ENCODE measurements around the gene GALNT9.
"Not testable (repeated sequence)": the region's sequence is repeated elsewhere in the genome, so short reads cannot be mapped to it uniquely, and the experiment has no call there.

Gene GALNT9

GRCh38 chr12:132275110-132275531, 54.3 kb downstream of the GALNT9 start:
- DNase-seq = peak; percentile 18
- in situ Hi-C loops (cut with MboI; ENCODE audit: low pct_unique_long_range_greater_than_20kb, low sequenced_read_pairs) = no loop called here

- in situ Hi-C loops (cut with MboI; ENCODE audit: low pct_unique_long_range_greater_than_20kb, low sequenced_read_pairs) = no loop called here
- no peak for DNase-seq
These were observed 55.4 kb downstream of the GALNT9 start for GRCh38 chr12:132273992-132274334.

- DNase-seq = no peak
- in situ Hi-C loops (cut with MboI; ENCODE audit: low pct_unique_long_range_greater_than_20kb, low sequenced_read_pairs) = no loop called here
These were observed 56.7 kb downstream of the GALNT9 start for GRCh38 chr12:132272711-132273110.

GRCh38 chr12:132271755-132272092, 57.7 kb downstream of the GALNT9 start:
- DNase-seq = no peak
- in situ Hi-C loops (cut with MboI; ENCODE audit: low pct_unique_long_range_greater_than_20kb, low sequenced_read_pairs) = no loop called here

GRCh38 chr12:132270969-132271754, 58.2 kb downstream of the GALNT9 start:
- in situ Hi-C loops (cut with MboI; ENCODE audit: low pct_unique_long_range_greater_than_20kb, low sequenced_read_pairs) = no loop called here
- DNase-seq = no peak

- DNase-seq = no peak
- in situ Hi-C loops (cut with MboI; ENCODE audit: low pct_unique_long_range_greater_than_20kb, low sequenced_read_pairs) = no loop called here
These were observed 58.9 kb downstream of the GALNT9 start for GRCh38 chr12:132270516-132270915.

- DNase-seq = no peak
- in situ Hi-C loops (cut with MboI; ENCODE audit: low pct_unique_long_range_greater_than_20kb, low sequenced_read_pairs) = no loop called here
These were observed 60.0 kb downstream of the GALNT9 start for GRCh38 chr12:132269271-132269968.

- DNase-seq = no peak
- in situ Hi-C loops (cut with MboI; ENCODE audit: low pct_unique_long_range_greater_than_20kb, low sequenced_read_pairs) = no loop called here
These were observed 60.7 kb downstream of the GALNT9 start for GRCh38 chr12:132268674-132269073.

GRCh38 chr12:132267873-132268272, 61.5 kb downstream of the GALNT9 start:
- in situ Hi-C loops (cut with MboI; ENCODE audit: low pct_unique_long_range_greater_than_20kb, low sequenced_read_pairs) = no loop called here
- no peak for DNase-seq

- no peak for DNase-seq
- in situ Hi-C loops (cut with MboI; ENCODE audit: low pct_unique_long_range_greater_than_20kb, low sequenced_read_pairs) = no loop called here
These were observed 62.6 kb downstream of the GALNT9 start for GRCh38 chr12:132266802-132267201.

GRCh38 chr12:132266370-132266769, 63.0 kb downstream of the GALNT9 start:
- in situ Hi-C loops (cut with MboI; ENCODE audit: low pct_unique_long_range_greater_than_20kb, low sequenced_read_pairs) = no loop called here
- DNase-seq = no peak

- DNase-seq; in situ Hi-C loops (cut with MboI; ENCODE audit: low pct_unique_long_range_greater_than_20kb, low sequenced_read_pairs): not testable (repeated sequence)
These were observed 63.6 kb downstream of the GALNT9 start for GRCh38 chr12:132265822-132266221.

GRCh38 chr12:132265056-132265800, 64.2 kb downstream of the GALNT9 start:
- no peak for DNase-seq
- in situ Hi-C loops (cut with MboI; ENCODE audit: low pct_unique_long_range_greater_than_20kb, low sequenced_read_pairs) = no loop called here

- DNase-seq = no peak
- in situ Hi-C loops (cut with MboI; ENCODE audit: low pct_unique_long_range_greater_than_20kb, low sequenced_read_pairs) = no loop called here
These were observed 65.0 kb downstream of the GALNT9 start for GRCh38 chr12:132264086-132265010.

- in situ Hi-C loops (cut with MboI; ENCODE audit: low pct_unique_long_range_greater_than_20kb, low sequenced_read_pairs) = no loop called here
- no peak for DNase-seq
These were observed 65.8 kb downstream of the GALNT9 start for GRCh38 chr12:132263451-132264049.

- in situ Hi-C loops (cut with MboI; ENCODE audit: low pct_unique_long_range_greater_than_20kb, low sequenced_read_pairs) = no loop called here
- no peak for DNase-seq
These were observed 66.4 kb downstream of the GALNT9 start for GRCh38 chr12:132263061-132263360.

GRCh38 chr12:132262256-132263060, 66.9 kb downstream of the GALNT9 start:
- in situ Hi-C loops (cut with MboI; ENCODE audit: low pct_unique_long_range_greater_than_20kb, low sequenced_read_pairs) = no loop called here
- no peak for DNase-seq
